ENCODE data around the gene PRELID2.

The PRELID2 gene

GRCh38 chr5:145824040-145824439 is 11.1 kb downstream of the PRELID2 start:
- no peak for TF ChIP-seq POLR2AphosphoS5 (IDR thresholded peaks at IDR 0.05; ENCODE audit: low read depth, low read length)
- TF ChIP-seq TAF1 (IDR thresholded peaks at IDR 0.05; ENCODE audit: borderline replicate concordance, insufficient read depth, low read length), result no peak
- no peak for TF ChIP-seq REST (IDR thresholded peaks at IDR 0.05; ENCODE audit: insufficient read depth in 1 of 2, low read depth in 2 of 2, low read length in 2 of 2)
- no peak for TF ChIP-seq SIN3A (IDR thresholded peaks at IDR 0.05; ENCODE audit: borderline replicate concordance, insufficient read depth, low read length)
- no peak for TF ChIP-seq FOXP2 (optimal IDR thresholded peaks at IDR 0.05; ENCODE audit: borderline replicate concordance, extremely low read depth, extremely low read length, insufficient read depth)

- no peak for TF ChIP-seq POLR2AphosphoS5 (IDR thresholded peaks at IDR 0.05; ENCODE audit: low read depth, low read length)
- TF ChIP-seq REST (IDR thresholded peaks at IDR 0.05; ENCODE audit: insufficient read depth in 1 of 2, low read depth in 2 of 2, low read length in 2 of 2), result no peak
- no peak for TF ChIP-seq FOXP2 (optimal IDR thresholded peaks at IDR 0.05; ENCODE audit: borderline replicate concordance, extremely low read depth, extremely low read length, insufficient read depth)
- TF ChIP-seq TAF1 (IDR thresholded peaks at IDR 0.05; ENCODE audit: borderline replicate concordance, insufficient read depth, low read length), result no peak
- no peak for TF ChIP-seq SIN3A (IDR thresholded peaks at IDR 0.05; ENCODE audit: borderline replicate concordance, insufficient read depth, low read length)
Observed at GRCh38 chr5:145818604-145819003, 16.5 kb downstream of the PRELID2 start.

- TF ChIP-seq POLR2AphosphoS5 (IDR thresholded peaks at IDR 0.05; ENCODE audit: low read depth, low read length) (no peak), REST (IDR thresholded peaks at IDR 0.05; ENCODE audit: insufficient read depth in 1 of 2, low read depth in 2 of 2, low read length in 2 of 2) (no peak), FOXP2 (optimal IDR thresholded peaks at IDR 0.05; ENCODE audit: borderline replicate concordance, extremely low read depth, extremely low read length, insufficient read depth) (no peak)
Observed at GRCh38 chr5:145812877-145813276, 22.3 kb downstream of the PRELID2 start.

GRCh38 chr5:145811834-145812625 is 23.1 kb downstream of the PRELID2 start:
- TF ChIP-seq POLR2AphosphoS5 (IDR thresholded peaks at IDR 0.05; ENCODE audit: low read depth, low read length), result no peak
- TF ChIP-seq REST (IDR thresholded peaks at IDR 0.05; ENCODE audit: insufficient read depth in 1 of 2, low read depth in 2 of 2, low read length in 2 of 2), result no peak
- no peak for TF ChIP-seq SIN3A (IDR thresholded peaks at IDR 0.05; ENCODE audit: borderline replicate concordance, insufficient read depth, low read length)
- TF ChIP-seq FOXP2 (optimal IDR thresholded peaks at IDR 0.05; ENCODE audit: borderline replicate concordance, extremely low read depth, extremely low read length, insufficient read depth), result no peak
- no peak for TF ChIP-seq TAF1 (IDR thresholded peaks at IDR 0.05; ENCODE audit: borderline replicate concordance, insufficient read depth, low read length)

Data from PFSK-1 (cell line).